T1000 (cell line): ENCODE measurements around the gene SPRED2.

Experiments used
- DNase-seq: peaks from one replicate; lab custom pipeline; 2025; ENCODE audit warnings: mixed read lengths; lab: John Stamatoyannopoulos, UW

The SPRED2 gene

GRCh38 chr2:65311049-65311448 lies 121.3 kb downstream of the SPRED2 start:
- no peak for DNase-seq

GRCh38 chr2:65309699-65310098 lies 122.7 kb downstream of the SPRED2 start:
- no peak for DNase-seq

GRCh38 chr2:65305934-65306333 lies 126.5 kb downstream of the SPRED2 start:
- DNase-seq, result no peak

GRCh38 chr2:65300761-65301711 lies 131.4 kb downstream of the SPRED2 start:
- DNase-seq, result peak; percentile 43

GRCh38 chr2:65300134-65300760 lies 132.2 kb downstream of the SPRED2 start:
- no peak for DNase-seq

GRCh38 chr2:65299246-65299645 lies 133.2 kb downstream of the SPRED2 start:
- peak; percentile 27 for DNase-seq

- DNase-seq, result no peak
Measured at GRCh38 chr2:65298089-65298488, 134.3 kb downstream of the SPRED2 start.

- DNase-seq, result no peak
Measured at GRCh38 chr2:65297544-65297943, 134.9 kb downstream of the SPRED2 start.

- DNase-seq, result no peak
Measured at GRCh38 chr2:65296971-65297370, 135.4 kb downstream of the SPRED2 start.

GRCh38 chr2:65294701-65295100 lies 137.7 kb downstream of the SPRED2 start:
- no peak for DNase-seq

- DNase-seq, result no peak
Measured at GRCh38 chr2:65294136-65294535, 138.3 kb downstream of the SPRED2 start.

GRCh38 chr2:65293376-65293775 lies 139.0 kb downstream of the SPRED2 start:
- no peak for DNase-seq

GRCh38 chr2:65292461-65293011 lies 139.9 kb downstream of the SPRED2 start:
- no peak for DNase-seq

GRCh38 chr2:65292106-65292400 lies 140.3 kb downstream of the SPRED2 start:
- DNase-seq, result no peak

- no peak for DNase-seq
Measured at GRCh38 chr2:65291216-65292105, 140.9 kb downstream of the SPRED2 start.

GRCh38 chr2:65287364-65287763 lies 145.0 kb downstream of the SPRED2 start:
- DNase-seq, result no peak

- no peak for DNase-seq
Measured at GRCh38 chr2:65282477-65283053, 149.8 kb downstream of the SPRED2 start.

GRCh38 chr2:65281627-65282351 lies 150.6 kb downstream of the SPRED2 start:
- no peak for DNase-seq

- DNase-seq, result no peak
Measured at GRCh38 chr2:65279756-65280155, 152.6 kb downstream of the SPRED2 start.

- DNase-seq, result no peak
Measured at GRCh38 chr2:65278531-65278981, 153.8 kb downstream of the SPRED2 start.
